GM23338 (cell line): ENCODE results near the gene MAP3K7CL.

ENCODE experiments used
- CREB1 ChIP-seq: fragments of 250-450 bp; sonication (Bioruptor Pico); IDR thresholded peaks from 2 replicates; pipeline ENCODE4 v1.5.0; 2020; ENCODE audit warnings: low read depth, mild to moderate bottlenecking, moderate library complexity
- CTCF ChIP-seq, 2 experiments: fragments of 200-600 bp in 1 of 2; sonication (generic) in 1 of 2; conservative IDR thresholded peaks; 2 replicates each; pipeline versions ENCODE4 v1.5.1 to v1.6.1; 2016 to 2017; ENCODE audit warnings: antibody characterized with exemption in 2 of 2, low read depth in 2 of 2, mild to moderate bottlenecking in 2 of 2, moderate library complexity in 1 of 2
- ETS1 ChIP-seq: IDR thresholded peaks from 2 replicates; pipeline ENCODE4 v1.6.1; 2016; ENCODE audit warnings: antibody characterized with exemption
- EZH2 ChIP-seq: fragments of 200-600 bp; sonication (generic); IDR thresholded peaks from one replicate; pipeline ENCODE4 v1.8.0; 2017; ENCODE audit warnings: antibody characterized with exemption, mild to moderate bottlenecking, low read depth; ENCODE audit not compliant: unreplicated experiment
- EZH2phosphoT487 ChIP-seq: fragments of 200-600 bp; sonication (generic); IDR thresholded peaks from one replicate; pipeline ENCODE4 v1.8.1; 2018; ENCODE audit warnings: antibody characterized with exemption; ENCODE audit not compliant: unreplicated experiment
- POLR2AphosphoS5 ChIP-seq: IDR thresholded peaks from 2 replicates; pipeline ENCODE4 v1.6.1; 2016; ENCODE audit warnings: antibody characterized with exemption, low read depth
- REST ChIP-seq: IDR thresholded peaks from one replicate; pipeline ENCODE4 v1.6.1; 2018; ENCODE audit warnings: antibody characterized with exemption; ENCODE audit not compliant: unreplicated experiment
- ZNF462 ChIP-seq: fragments of 250-450 bp; sonication (Bioruptor Pico); IDR thresholded peaks from 2 replicates; pipeline ENCODE4 v1.5.0; 2020; ENCODE audit warnings: mild to moderate bottlenecking, moderate library complexity

- TF ChIP-seq EZH2phosphoT487 (no peak), POLR2AphosphoS5 (no peak), CTCF (conservative IDR thresholded peaks at IDR 0.05; ENCODE audit: low read depth in 2 of 2) (no peak), REST (no peak), CREB1 (CRISPR knock-in tag) (no peak), EZH2 (no peak), ETS1 (no peak), ZNF462 (CRISPR knock-in tag) (no peak)
Observed at GRCh38 chr21:29187944-29188343, 57.5 kb downstream of the MAP3K7CL start.
